GM18502 (cell line): ENCODE measurements around the gene ADGRB2.
"Not testable (repeated sequence)": the region's sequence is repeated elsewhere in the genome, so short reads cannot be mapped to it uniquely, and the experiment has no call there.

ENCODE experiments used
- ATAC-seq: cut with Tn5 transposase; IDR thresholded peaks from one replicate; pipeline ENCODE4 v1.9.1; 2021; ENCODE audit warnings: mild to moderate bottlenecking; ENCODE audit not compliant: unreplicated experiment, poor library complexity

The ADGRB2 gene

DNA sequence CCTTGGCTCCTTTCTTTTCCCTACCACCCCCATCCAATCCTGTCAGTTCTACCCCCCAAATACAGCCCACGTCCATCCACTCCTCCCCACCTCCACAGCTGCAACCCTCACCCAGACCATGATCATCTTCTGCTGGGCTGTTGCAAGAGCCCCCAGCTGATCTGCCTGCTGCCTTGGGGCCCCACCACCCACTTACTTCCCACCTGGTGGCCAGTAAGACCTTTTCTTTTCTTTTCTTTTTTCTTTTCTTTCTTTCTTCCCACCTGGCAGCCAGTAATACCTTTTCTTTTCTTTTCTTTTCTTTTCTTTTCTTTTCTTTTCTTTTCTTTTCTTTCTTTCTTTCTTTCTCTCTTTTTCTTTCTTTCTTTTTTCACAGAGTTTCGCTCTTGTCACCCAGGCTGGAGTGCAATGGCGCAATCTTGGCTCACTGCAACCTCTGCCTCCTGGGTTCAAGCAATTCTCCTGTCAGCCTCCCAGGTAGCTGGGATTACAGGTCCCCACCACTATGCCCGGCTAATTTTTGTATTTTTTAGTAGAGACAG lies 57.0 kb downstream of the ADGRB2 start:
- ATAC-seq = not testable (repeated sequence)

DNA sequence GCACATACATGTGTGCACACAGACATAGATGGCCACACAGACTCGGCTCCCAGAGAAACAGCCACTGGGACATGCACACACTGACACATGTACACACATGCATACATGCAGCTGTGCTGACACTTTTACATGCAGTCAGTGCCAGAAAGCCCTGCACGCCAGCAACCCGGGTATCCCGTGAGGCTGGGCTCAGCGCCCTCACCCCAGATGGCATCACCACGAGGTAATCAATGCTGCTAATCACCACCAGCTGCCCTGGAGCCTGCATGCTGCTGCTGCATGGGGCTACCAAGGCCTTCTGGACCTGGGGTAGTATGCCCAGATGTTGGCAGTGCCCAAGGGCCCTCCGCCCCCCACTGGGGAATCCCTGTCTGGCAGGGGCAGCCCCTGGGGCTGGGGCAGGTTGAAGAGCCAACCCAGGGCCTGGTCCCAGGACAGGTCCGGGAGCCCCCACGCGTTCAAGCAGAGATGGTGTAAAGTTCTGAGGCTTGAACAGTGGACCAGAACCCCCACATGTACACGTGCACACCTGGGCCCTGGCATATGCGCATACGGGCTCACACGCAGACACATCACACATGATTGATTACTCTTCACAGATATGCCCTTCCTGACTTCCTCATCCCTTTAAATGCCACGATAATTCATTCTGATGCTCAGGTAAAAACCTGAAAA lies 57.6 kb downstream of the ADGRB2 start:
- ATAC-seq = no peak

- ATAC-seq = no peak
Measured at GRCh38 chr1:31705080-31705866, 58.9 kb downstream of the ADGRB2 start.

- ATAC-seq = no peak
Measured at GRCh38 chr1:31704271-31705079, 59.7 kb downstream of the ADGRB2 start.

GRCh38 chr1:31703431-31704270 lies 60.5 kb downstream of the ADGRB2 start, which contains the start of gene COL16A1:
TSS of gene COL16A1 (minus strand) at chr1:31704017. CDS start at chr1:31702193, 1,824 bp downstream.
- no peak for ATAC-seq

- no peak for ATAC-seq
Measured at GRCh38 chr1:31702836-31703404, 61.2 kb downstream of the ADGRB2 start.

DNA sequence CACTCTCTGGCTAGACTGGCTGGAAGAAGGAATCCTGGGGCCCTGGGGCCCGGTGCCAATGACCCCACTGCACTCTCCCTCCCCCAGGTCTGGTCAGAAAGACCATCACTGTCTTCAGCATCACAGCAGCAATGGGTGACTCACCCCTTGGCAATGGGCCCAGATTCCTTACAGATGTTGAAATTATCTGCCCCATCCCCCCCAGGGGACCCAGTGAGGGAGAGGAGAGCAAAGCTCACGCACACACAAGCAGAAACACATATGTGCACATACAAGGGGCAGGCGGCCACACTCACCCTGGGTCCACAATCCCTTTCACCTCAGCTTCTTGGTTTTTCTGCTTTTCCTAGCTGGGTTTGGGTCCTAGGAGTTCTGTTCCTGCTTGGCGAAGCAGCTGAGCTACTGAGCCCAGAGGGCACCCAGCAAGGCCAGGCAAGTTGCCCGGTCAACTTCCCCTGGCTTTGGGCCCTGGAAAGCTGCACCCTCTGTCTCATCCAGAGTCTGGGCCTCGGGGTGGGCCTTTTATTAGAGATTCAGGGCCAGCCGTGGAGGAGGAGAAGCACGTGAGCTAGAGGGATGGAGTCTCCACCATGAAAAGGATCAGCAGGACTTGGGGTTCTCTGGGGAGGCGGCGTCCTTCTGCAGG lies 62.9 kb downstream of the ADGRB2 start:
- ATAC-seq = no peak

DNA sequence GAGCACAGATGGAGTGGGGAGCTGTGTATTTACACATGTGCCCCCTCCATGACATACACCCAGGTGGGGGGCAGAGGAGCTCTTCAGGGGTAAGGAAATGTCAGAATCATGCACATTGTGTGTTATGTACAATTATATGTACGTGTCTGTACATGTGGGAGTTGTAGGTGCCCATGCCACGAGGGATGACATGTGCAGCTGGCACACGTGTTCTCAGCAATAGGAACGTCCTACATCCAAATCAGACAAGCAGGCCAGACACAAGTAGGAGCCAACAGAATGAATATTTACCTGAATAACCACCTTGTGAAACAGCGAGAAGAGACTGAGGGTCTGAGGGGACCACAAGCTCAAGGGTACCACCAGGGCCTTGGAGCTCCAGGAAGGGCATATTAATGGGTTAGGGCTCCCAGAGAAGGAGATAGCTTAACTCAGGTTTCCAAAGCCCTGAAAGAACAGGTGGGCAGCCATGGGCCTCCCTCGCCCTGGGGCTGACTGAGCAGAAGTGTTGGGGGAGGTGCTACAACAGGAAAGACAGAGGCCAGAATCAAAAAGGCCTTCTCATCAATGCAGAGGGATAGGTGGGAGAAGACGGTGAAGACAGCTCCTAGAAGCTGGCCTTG lies 63.6 kb downstream of the ADGRB2 start:
- no peak for ATAC-seq

- ATAC-seq = no peak
Measured at GRCh38 chr1:31699341-31699891, 64.7 kb downstream of the ADGRB2 start.

GRCh38 chr1:31697369-31697984 lies 66.7 kb downstream of the ADGRB2 start:
- ATAC-seq = no peak

- ATAC-seq = no peak
Measured at GRCh38 chr1:31696242-31696641, 67.9 kb downstream of the ADGRB2 start.

DNA sequence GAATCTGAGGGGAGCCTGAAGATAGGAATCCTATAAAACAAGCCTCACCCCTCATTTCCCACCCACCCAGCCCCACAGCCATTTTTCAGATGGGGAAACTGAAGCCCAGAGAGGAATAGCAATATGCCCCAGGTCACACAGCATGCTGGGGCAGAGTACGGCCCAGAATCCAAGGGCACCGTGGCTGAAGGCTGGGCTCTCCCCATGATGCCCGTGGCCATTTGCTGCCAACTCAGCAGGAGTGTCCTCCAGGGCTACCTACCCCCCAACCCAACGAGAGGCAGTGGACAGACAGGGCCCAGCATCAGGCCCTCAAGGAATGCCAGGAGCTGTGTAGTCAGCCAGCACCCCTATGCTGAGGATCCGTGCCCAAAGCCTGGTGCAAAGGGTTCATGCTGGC lies 68.8 kb downstream of the ADGRB2 start:
- ATAC-seq = no peak

- ATAC-seq = no peak
Measured at GRCh38 chr1:31694964-31695313, 69.2 kb downstream of the ADGRB2 start.

- ATAC-seq = no peak
Measured at GRCh38 chr1:31694069-31694963, 69.8 kb downstream of the ADGRB2 start.

DNA sequence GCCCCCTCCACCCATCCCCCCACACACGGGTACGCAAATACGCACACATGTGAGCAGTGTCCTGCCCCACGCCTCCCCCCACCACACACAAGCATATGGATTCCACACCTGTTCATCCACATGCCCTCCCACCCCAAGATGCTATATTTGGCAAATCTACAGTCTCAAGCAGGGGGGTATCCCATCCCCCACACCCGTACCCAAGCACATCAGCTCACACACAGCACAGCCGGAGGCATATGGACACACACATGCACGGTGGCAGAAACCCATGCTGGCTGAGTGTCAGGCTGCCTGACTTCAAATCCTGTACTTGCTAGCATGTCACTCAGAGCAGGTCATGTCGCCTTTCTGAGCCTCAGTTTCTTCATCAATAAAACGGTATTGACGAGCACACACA lies 70.9 kb downstream of the ADGRB2 start:
- ATAC-seq = no peak

GRCh38 chr1:31691951-31692350 lies 72.2 kb downstream of the ADGRB2 start:
- ATAC-seq = no peak

DNA sequence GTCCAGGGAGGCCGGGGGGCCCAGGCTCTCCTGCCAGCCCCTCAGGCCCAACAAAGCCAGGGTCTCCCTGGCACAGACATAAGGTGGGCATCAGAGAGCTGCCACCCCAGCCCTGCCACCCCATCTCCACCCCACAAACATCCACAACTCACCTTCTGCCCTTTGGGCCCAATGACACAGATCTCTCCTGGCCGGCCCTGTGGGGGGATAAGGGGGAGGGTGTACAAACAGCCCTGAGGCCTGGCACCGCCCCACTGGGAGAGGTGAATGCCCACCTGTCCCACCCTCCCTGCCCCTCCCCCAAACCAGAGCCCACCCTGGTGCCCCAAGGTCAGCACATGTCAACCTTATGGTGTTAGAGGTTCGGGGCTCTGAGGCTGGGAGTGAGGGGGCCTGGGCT lies 72.7 kb downstream of the ADGRB2 start:
- ATAC-seq = no peak
